KOPT-K1 (cell line): ENCODE measurements around the gene COL5A1.

Experiments used
- H3K27ac ChIP-seq: fragments of 200-600 bp; sonication (generic); 2 replicates; pipeline ENCODE4 v1.5.1; 2016; ENCODE audit warnings: antibody characterized with exemption, mild to moderate bottlenecking, low read depth, low read length; ENCODE audit not compliant: poor library complexity, severe bottlenecking
- H3K36me3 ChIP-seq: fragments of 200-600 bp; sonication (generic); 2 replicates; pipeline ENCODE4 v1.5.1; 2017; ENCODE audit warnings: antibody characterized with exemption, mild to moderate bottlenecking, low read length, moderate library complexity; ENCODE audit not compliant: insufficient read depth
- H3K9me3 ChIP-seq: fragments of 200-600 bp; sonication (generic); 2 replicates; pipeline ENCODE4 v1.5.1; 2017; ENCODE audit warnings: antibody characterized with exemption, low read length, mild to moderate bottlenecking; ENCODE audit not compliant: insufficient read depth, poor library complexity, severe bottlenecking

COL5A1 gene

DNA sequence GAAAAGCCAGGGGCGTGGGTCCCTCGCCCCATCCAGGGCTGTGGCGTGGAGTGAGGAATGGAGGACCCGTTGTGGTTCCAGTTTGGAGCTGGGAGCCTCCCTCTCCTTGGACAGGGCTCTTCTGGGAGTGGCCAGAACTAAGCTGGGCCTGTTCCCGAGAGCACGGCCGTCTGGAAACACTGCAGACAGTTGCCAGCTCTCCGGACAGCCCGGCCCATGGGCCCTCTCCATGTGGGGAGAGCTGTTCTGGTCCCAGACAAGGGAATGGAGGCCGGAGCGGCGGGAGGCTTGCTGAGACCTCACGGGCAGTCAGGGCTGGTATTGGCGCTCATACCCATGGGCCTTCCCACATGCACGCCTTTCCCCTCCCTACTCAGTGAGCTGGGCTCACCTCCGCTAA lies 193.8 kb downstream of the COL5A1 start:
- H3K27ac ChIP-seq, result no peak overlapping the region
- H3K9me3 ChIP-seq, result no peaks in the 10 kb centered on the region
- H3K36me3 ChIP-seq, result no peaks in the 10 kb centered on the region

DNA sequence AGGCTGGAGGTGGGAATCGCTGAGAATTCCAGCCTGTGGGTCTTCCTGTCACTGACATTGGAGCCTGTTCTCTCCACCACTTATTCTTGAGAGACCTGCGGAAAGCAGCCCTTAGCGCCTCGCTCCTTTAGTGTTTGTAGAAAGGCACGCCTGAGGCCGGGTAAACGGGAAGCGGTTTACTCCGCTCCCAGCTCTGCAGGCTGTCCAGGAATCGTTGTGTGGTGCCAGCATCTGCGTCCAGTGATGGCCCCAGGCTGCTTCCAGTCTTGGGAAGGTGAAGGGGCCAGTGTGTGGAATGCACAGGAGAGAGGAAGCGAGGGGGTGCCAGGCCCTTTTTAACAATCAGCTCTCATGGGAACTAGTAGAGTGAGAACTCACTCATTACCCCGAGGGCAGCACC lies 194.4 kb downstream of the COL5A1 start:
- Histone ChIP-seq H3K36me3 (no peaks in the 10 kb centered on the region), H3K27ac (no peak overlapping the region), H3K9me3 (no peaks in the 10 kb centered on the region)

DNA sequence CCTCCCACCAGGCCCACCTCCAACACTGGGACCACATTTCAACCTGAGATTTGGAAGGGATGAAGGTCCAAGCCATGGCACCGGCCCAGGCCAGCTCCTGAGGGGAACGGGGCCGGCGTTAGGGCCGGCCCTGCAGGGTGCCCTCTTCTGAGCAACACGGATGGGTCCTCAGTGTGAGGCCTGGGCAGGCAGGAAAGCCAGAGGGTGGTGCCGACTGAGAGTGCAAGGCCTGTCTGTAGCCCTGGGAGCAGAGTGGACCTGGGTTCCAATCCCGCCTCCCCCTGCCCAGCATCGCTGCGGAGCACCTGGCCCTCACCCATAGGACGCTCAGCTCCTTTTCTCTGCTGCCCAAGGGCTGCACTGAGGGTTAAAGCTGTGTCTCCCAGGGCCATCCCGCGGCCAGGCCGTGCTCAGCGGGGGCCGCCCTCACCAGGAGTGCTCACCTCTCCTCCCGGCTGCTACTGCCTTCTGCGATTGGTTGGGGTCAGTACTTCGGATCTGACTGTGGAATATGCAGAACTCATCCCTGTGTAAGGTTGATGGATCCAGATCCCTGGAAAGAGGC lies 194.9 kb downstream of the COL5A1 start:
- no peak overlapping the region for H3K27ac ChIP-seq
- no peaks in the 10 kb centered on the region for H3K36me3 ChIP-seq
- H3K9me3 ChIP-seq, result no peaks in the 10 kb centered on the region

DNA sequence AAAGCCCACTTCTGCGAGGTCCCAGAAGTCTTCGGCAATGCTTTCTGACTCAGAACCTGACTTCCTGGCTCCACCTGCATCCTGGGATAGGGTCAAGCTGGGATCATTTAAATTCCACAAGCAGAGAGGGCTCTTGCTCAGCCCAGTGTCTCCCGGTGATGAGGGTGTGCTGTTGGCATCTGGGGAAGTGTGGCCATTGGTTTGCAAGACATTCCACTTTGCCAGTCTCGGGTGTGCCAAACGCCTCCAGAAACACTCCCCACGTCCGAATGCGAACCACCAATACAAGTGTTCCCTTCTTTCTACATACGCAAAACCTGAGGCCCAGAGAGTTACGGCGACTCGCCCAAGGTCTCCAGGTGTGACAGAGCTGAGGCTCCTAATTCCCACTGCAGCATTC lies 195.9 kb downstream of the COL5A1 start:
- H3K27ac ChIP-seq, result no peak overlapping the region
- no peaks in the 10 kb centered on the region for H3K9me3 ChIP-seq
- H3K36me3 ChIP-seq, result no peaks in the 10 kb centered on the region

DNA sequence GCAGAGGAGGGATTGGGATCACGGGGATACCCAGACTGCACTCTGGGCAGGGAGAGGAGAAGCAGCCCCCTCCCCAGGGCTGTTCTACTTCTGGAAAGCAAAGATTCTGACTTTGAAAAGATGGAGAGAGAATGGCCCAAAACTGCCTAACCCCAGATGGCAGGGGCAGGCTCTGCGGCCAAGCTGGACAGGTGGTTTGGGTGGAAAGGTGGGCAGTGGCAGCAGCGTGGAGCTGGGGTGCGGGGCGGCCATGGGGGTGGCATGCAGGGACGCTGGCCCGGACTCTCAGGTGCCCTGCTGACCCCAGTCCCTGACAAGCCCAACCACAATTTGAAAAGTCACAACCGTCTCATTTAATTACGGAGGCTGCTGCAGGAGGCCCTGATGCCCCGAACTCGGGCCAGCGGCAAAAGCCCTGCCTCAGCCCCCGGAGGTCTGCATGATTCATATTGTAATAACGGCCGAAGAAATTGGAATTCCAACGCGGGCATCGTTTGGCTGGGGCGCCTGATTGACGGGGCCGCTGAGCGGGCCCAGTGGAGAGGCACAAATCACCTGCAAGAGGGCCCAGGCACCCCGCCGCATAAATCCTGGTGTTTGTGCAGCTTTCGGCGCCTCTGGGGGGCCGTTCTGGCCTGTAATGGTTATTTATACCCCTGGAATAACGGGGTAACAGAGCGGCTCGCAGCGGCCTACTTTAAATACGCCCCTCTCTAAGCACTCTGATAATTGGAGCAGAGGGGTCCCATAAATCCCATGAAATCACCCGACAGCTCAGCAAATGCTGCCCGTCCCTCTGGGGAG lies 197.2 kb downstream of the COL5A1 start:
- H3K36me3 ChIP-seq, result no peaks in the 10 kb centered on the region
- H3K27ac ChIP-seq, result no peak overlapping the region
- H3K9me3 ChIP-seq, result no peaks in the 10 kb centered on the region

DNA sequence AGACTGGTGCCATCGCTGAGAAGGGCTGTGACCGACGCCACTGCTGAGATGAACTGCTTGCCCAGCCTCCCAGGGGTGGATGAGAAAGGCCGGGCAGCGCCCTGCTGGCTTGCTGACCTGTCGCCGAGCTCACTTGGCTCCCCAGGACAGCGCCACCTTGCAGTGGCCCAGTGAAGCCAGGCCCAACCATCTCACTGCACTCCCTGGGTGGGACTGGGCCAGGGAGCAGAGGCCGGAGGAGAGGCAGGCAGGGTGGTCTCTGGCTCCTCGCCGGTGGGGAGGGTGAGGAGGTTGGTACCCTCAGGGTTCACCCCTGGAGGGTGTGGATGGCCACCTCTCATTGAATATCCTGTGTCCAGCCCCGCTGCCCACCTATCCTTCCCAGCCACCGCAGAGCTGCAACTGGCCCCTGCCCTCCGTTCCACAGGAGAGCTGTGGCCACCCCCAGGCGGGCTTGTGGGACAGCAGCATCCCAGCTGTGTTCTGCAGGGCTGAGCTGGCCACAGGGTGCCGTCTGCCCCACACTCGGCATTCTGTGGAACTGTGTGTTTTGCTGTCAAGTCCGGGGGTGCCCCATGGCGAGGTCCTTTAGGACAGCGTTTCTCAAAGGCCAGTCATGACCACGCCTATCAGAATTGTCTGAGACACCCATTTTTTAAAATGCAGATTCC lies 198.0 kb downstream of the COL5A1 start:
- Histone ChIP-seq H3K9me3 (no peaks in the 10 kb centered on the region), H3K27ac (no peak overlapping the region), H3K36me3 (no peaks in the 10 kb centered on the region)

DNA sequence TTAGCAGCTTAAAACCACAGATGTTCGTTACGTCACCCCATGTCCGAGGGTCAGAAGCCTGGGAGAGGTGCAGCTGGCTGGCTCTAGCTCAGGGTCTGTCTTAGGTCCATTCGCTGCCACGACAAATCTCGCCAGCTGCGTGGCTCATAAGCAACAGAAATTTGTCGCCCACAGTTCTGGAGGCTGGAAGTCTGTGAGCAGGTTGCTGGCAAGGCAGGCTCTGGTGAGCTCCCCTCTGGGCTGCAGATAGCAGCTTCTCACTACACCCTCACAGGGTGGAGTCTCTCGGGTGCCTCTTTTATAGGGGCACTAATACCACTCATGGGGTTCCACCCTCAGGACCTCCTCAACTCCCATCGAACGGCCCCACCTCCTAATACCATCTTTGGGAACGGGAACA lies 198.9 kb downstream of the COL5A1 start:
- Histone ChIP-seq H3K27ac (no peak overlapping the region), H3K9me3 (no peaks in the 10 kb centered on the region), H3K36me3 (no peaks in the 10 kb centered on the region)

DNA sequence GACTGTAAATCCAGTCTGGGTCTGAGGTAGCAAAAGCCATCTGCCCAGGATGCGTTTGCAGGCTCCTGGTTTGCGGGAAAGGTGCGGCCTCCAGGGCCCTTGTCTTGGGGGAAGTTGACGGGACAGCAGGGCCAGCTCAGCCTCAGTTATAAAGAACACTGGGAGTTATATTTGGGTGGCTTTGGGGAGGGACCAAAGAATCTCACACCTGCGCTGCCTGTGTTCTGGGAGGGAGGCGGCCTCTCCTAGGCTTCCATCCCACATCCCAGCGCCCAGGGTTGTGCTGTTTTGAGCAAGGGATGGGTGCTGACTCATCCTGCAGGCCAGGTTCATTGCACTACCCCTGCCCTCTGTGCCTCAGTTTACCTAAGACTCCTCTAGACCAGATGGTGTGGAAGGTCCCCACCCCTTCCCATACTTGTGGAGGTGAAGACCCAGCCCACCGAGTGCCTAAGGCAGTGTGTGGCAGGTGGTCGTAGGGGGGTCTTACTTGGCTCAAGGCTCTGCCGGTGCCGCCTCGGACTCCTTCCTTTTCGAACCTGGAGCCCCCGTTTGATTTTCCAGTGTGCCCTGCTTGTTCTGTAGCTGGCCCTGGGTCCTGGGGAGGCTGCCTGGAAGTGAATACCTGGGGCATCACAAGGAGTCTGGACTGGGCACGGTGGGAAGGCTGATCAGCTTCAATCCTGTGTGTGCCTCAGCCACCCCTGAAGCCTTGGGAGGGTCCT lies 199.7 kb downstream of the COL5A1 start:
- no peaks in the 10 kb centered on the region for H3K36me3 ChIP-seq
- no peaks in the 10 kb centered on the region for H3K9me3 ChIP-seq
- H3K27ac ChIP-seq, result no peak overlapping the region

DNA sequence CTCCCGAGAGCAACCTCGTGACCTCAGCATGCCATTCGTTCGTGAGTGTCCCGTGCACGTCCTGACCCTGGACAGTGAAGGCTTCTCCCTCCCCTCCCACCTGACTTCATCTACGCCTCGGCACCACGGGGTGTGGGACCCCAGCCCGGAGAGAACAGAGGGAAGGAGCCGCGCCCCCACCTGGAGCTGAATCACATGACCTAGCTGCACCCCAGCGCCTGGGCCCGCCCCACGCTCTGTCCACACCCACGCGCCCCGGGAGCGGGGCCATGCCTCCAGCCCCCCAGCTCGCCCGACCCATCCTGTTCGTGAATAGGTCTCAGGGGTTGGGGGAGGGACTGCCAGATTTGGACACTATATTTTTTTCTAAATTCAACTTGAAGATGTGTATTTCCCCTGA lies 200.7 kb downstream of the COL5A1 start:
- Histone ChIP-seq H3K36me3 (no peaks in the 10 kb centered on the region), H3K27ac (no peak overlapping the region), H3K9me3 (no peaks in the 10 kb centered on the region)

DNA sequence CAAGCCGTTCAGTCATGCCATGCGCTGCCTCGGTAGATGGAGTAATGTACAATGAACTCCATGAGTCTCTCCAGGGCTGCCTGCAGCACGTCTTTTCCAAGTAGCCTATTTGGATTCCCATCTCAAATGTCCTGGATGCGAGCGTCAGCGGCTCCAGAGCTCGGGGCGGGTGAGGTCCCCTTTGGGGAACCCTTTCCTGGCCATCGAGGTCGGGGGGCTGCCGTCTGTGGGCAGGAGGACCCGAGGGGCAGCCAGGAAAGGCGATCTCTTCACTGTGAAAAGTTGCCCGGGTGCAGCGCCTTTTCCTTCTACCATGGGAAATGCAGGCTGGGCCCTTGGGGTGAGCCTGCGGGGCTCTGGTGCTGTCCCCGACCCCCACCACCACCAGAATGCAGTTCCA lies 202.1 kb downstream of the COL5A1 start:
- Histone ChIP-seq H3K27ac (no peak overlapping the region), H3K36me3 (no peaks in the 10 kb centered on the region), H3K9me3 (peaks cover 6% of the 10 kb centered on the region)

DNA sequence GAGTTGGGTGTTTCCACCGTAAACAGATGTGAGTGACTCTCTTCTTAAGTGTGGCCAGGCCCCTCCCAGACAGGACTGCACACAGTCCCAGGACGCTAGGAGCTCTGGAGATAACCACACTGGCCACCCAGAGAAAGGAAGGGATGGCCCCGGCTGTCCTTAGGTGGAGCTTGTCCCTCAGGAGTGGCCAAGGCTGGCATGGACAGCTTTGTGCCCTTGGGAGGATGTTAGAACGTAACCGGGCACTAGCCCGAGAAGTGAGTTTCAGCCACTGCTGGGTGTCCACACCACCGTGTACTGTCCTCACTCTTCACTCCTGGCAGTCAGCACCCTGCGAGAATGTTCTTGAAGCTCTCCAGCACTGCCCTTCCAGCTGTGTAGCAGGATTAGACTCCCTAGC lies 203.2 kb downstream of the COL5A1 start:
- Histone ChIP-seq H3K27ac (no peak overlapping the region), H3K9me3 (peaks cover 6% of the 10 kb centered on the region), H3K36me3 (no peaks in the 10 kb centered on the region)

DNA sequence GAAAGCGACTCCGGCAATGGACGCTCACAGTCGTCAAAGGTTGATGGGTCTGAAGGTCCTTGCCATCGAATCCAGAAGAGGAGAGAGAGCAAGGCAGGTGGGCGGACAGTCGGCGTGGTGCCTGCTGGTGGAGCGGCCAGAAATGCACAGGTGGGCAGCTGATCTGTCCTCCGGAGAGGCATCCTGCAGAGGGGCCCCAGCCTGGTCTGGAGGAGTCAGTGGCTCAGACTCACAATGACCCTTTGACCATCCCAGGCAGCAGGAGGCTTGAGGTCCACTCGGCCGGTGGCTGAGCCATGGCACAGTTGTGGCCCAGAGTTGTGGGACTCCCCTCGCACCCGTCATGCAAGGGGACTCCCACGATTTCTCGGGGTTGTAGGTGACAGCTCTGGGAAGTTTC lies 204.6 kb downstream of the COL5A1 start:
- Histone ChIP-seq H3K27ac (no peak overlapping the region), H3K9me3 (peaks cover 19% of the 10 kb centered on the region), H3K36me3 (no peaks in the 10 kb centered on the region)

DNA sequence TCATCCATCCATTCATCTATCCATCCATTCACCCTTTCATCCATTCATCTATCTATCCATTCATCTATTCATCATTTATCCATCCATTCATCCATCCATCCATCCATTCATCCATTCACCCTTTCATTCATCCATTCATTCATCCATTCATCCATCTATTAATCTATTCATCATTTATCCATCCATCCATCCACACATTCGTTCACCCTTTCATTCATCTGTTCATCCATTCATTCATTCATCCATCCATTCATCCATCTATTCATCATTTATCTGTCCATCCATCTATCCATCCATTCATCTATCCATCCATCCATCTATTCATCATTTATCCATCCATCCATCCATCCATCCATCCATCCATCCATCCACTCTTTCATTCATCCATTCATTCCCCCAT lies 205.1 kb downstream of the COL5A1 start:
- Histone ChIP-seq H3K27ac (no peak overlapping the region), H3K36me3 (no peaks in the 10 kb centered on the region), H3K9me3 (peaks cover 23% of the 10 kb centered on the region)

DNA sequence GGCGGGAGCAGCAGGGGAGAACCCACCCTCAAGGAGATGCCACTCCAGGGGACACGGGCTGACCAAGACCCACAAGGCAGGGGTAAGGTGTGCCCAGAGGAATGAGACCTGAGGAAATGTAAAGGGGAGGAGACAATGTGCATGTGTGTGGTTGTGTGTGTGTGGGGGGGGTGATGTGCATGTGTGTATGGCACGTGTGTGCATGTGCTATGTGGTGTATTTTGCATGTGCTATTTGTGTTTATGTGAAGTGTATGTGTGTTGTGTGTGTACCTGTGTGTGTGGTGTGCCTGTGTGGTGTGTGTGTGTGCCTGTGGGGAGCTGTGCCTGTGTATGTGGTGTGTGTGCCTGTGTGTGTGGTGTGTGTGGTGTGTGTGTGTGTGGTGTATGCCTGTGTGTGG lies 205.5 kb downstream of the COL5A1 start:
- Histone ChIP-seq H3K27ac (no peak overlapping the region), H3K36me3 (no peaks in the 10 kb centered on the region), H3K9me3 (peaks cover 23% of the 10 kb centered on the region)

DNA sequence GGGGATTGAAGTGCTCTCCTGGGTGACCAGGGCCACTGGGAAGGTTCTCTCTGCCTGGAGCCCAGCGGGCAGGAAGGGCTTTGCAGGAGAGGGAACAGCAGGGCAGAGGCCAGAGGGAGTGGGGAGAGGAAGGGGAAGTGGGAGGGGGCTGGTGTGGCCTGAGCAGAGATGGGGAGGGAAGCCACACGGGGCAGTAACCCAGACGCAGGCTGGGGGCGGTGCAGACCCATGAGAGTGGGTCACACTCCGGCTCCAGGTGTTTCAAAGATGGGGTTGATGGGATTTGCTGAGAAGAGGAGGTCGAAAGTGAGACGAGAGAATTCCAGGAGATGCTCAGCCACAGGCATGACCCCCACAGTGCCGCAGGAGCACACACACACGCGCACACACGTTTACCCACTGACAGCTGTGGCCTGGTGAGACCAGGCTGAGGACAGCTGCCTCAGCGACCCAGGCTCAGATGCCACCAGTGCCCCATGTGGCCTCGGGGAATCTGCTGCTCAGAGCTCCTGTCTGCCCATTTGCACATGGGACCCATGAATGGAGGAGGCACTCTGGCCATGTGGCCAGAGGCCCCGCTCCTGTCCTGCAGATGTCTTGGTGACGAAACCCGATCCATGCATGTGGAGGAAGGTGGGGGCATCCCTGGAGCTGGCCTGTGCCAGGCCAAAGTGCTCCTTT lies 206.3 kb downstream of the COL5A1 start:
- H3K36me3 ChIP-seq, result no peaks in the 10 kb centered on the region
- H3K27ac ChIP-seq, result no peak overlapping the region
- H3K9me3 ChIP-seq, result peaks cover 23% of the 10 kb centered on the region
